Stimulated activated CD4-positive, alpha-beta T cell treated with anti-CD3 and anti-CD28 coated beads, Interleukin-12 subunit alpha, Interleukin-12 subunit beta, amount 100 ng/mL, for 4 hours (primary cell): ENCODE measurements around the gene MAP1LC3B2.
"Not testable (repeated sequence)": the region's sequence is repeated elsewhere in the genome, so short reads cannot be mapped to it uniquely, and the experiment has no call there.

ENCODE experiments used
- DNase-seq: peaks from one replicate; pipeline ENCODE4 v3.0.0-alpha.2; 2020

The MAP1LC3B2 gene

GRCh38 chr12:116561181-116561821, 2.1 kb downstream of the MAP1LC3B2 start:
- DNase-seq: no peak

GRCh38 chr12:116562090-116562489, 2.9 kb downstream of the MAP1LC3B2 start:
- DNase-seq: no peak

- no peak for DNase-seq
Observed at GRCh38 chr12:116563262-116563661, 4.1 kb downstream of the MAP1LC3B2 start.

- no peak for DNase-seq
Observed at GRCh38 chr12:116564080-116564479, 4.9 kb downstream of the MAP1LC3B2 start.

- DNase-seq: not testable (repeated sequence)
Observed at GRCh38 chr12:116565221-116565620, 6.0 kb downstream of the MAP1LC3B2 start.

- no peak for DNase-seq
Observed at GRCh38 chr12:116565963-116566362, 6.8 kb downstream of the MAP1LC3B2 start.

- DNase-seq: no peak
Observed at GRCh38 chr12:116568203-116568602, 9.0 kb downstream of the MAP1LC3B2 start.

GRCh38 chr12:116571089-116571488, 11.9 kb downstream of the MAP1LC3B2 start:
- DNase-seq: no peak

- no peak for DNase-seq
Observed at GRCh38 chr12:116573776-116574175, 14.6 kb downstream of the MAP1LC3B2 start.

GRCh38 chr12:116575754-116576153, 16.6 kb downstream of the MAP1LC3B2 start:
- not testable (repeated sequence) for DNase-seq

GRCh38 chr12:116577154-116577561, 18.0 kb downstream of the MAP1LC3B2 start:
- DNase-seq: no peak

GRCh38 chr12:116578051-116578450, 18.9 kb downstream of the MAP1LC3B2 start:
- no peak for DNase-seq

GRCh38 chr12:116582610-116583009, 23.4 kb downstream of the MAP1LC3B2 start:
- no peak for DNase-seq

- DNase-seq: no peak
Observed at GRCh38 chr12:116583129-116583694, 24.0 kb downstream of the MAP1LC3B2 start.

- no peak for DNase-seq
Observed at GRCh38 chr12:116587270-116587669, 28.1 kb downstream of the MAP1LC3B2 start.

- no peak for DNase-seq
Observed at GRCh38 chr12:116588390-116589028, 29.3 kb downstream of the MAP1LC3B2 start.

- DNase-seq: no peak
Observed at GRCh38 chr12:116589581-116589980, 30.4 kb downstream of the MAP1LC3B2 start.

- DNase-seq: no peak
Observed at GRCh38 chr12:116590561-116590960, 31.4 kb downstream of the MAP1LC3B2 start.

- no peak for DNase-seq
Observed at GRCh38 chr12:116591855-116592637, 32.9 kb downstream of the MAP1LC3B2 start.

- DNase-seq: no peak
Observed at GRCh38 chr12:116592731-116593130, 33.5 kb downstream of the MAP1LC3B2 start.

GRCh38 chr12:116594325-116595038, 35.3 kb downstream of the MAP1LC3B2 start:
- no peak for DNase-seq

GRCh38 chr12:116595186-116595585, 36.0 kb downstream of the MAP1LC3B2 start:
- no peak for DNase-seq

- no peak for DNase-seq
Observed at GRCh38 chr12:116595672-116596071, 36.5 kb downstream of the MAP1LC3B2 start.
